Activated T-cell treated with anti-CD3 and anti-CD28 coated beads, Interleukin-2, amount 50 U/mL, for 72 hours (primary cell): ENCODE measurements around the gene HLA-B. TPM values are rescaled to one million over a fixed set of nuclear protein-coding genes. Genes with fewer than 3 reads are reported as not detected.

Experiments
- ATAC-seq, 2 donors: fragments of 150-1000 bp; cut with Tn5 transposase; replicated peaks in 1 of 2; 2 replicates each; pipeline ENCODE4 v1.10.0; 2021; ENCODE audit warnings: moderate library complexity in 2 of 2, mild to moderate bottlenecking in 1 of 2
- DNase-seq, 2 donors: peaks; one replicate each; pipeline ENCODE4 v3.0.0; 2021 to 2022; ENCODE audit warnings: mixed read lengths in 1 of 2
- H3K27ac Mint-ChIP-seq: one replicate; pipeline ENCODE4 v1.8.0; 2022; ENCODE audit warnings: mild to moderate bottlenecking, moderate library complexity, mixed read lengths
- H3K27me3 Mint-ChIP-seq: one replicate; pipeline ENCODE4 v1.8.0; 2022; ENCODE audit warnings: low read depth, mixed read lengths
- H3K36me3 Mint-ChIP-seq, 2 donors: one replicate each; pipeline ENCODE4 v1.8.0; 2022; ENCODE audit warnings: mixed read lengths in 2 of 2, mild to moderate bottlenecking in 1 of 2; ENCODE audit not compliant: insufficient read depth in 2 of 2
- H3K4me1 Mint-ChIP-seq: one replicate; pipeline ENCODE4 v1.8.0; 2022; ENCODE audit warnings: low read depth, mixed read lengths
- H3K4me3 Mint-ChIP-seq, 2 donors: one replicate each; pipeline ENCODE4 v1.8.0; 2022; ENCODE audit warnings: mild to moderate bottlenecking in 2 of 2, mixed read lengths in 2 of 2, moderate library complexity in 2 of 2
- H3K9me3 Mint-ChIP-seq, 2 donors: one replicate each; pipeline ENCODE4 v1.8.0; 2022; ENCODE audit warnings: mixed read lengths in 2 of 2
- total RNA-seq, 2 donors: library from RNA; stranded (reverse); gene quantifications; one replicate each; pipeline ENCODE4 v1.2.3, GENCODE V29; 2022

The HLA-B gene
- total RNA-seq, 2 donors from 2014 or later = 3,527 to 3,556 TPM

- H3K36me3 Mint-ChIP-seq = peaks cover 30 to 48% of the 10 kb centered on the region in 2 donors
- peaks cover 20 to 27% of the 10 kb centered on the region in 2 donors for H3K9me3 Mint-ChIP-seq
- DNase-seq = no peak
- no peak overlapping the region for H3K27ac Mint-ChIP-seq
- H3K4me1 Mint-ChIP-seq = no peaks in the 10 kb centered on the region
- no peak overlapping the region for H3K4me3 Mint-ChIP-seq
- ATAC-seq = no peak
- no peaks in the 10 kb centered on the region for H3K27me3 Mint-ChIP-seq
Observed at GRCh38 chr6:31340228-31340627, 16.8 kb downstream of the HLA-B start.

GRCh38 chr6:31339210-31339609, 17.8 kb downstream of the HLA-B start:
- Mint-ChIP-seq H3K4me3 (no peak overlapping the region), H3K4me1 (no peaks in the 10 kb centered on the region), H3K27ac (no peak overlapping the region), H3K36me3 (peaks cover 36 to 55% of the 10 kb centered on the region in 2 donors), H3K9me3 (peaks cover 26 to 33% of the 10 kb centered on the region in 2 donors), H3K27me3 (peaks cover 6% of the 10 kb centered on the region)
- no peak for DNase-seq
- no peak for ATAC-seq

GRCh38 chr6:31336896-31337496, 20.0 kb downstream of the HLA-B start:
- H3K27me3 Mint-ChIP-seq = peaks cover 6% of the 10 kb centered on the region
- H3K4me1 Mint-ChIP-seq = peaks cover 15% of the 10 kb centered on the region
- peaks cover 26 to 33% of the 10 kb centered on the region in 2 donors for H3K9me3 Mint-ChIP-seq
- no peak for ATAC-seq
- H3K27ac Mint-ChIP-seq = peak overlapping the region; percentile 23
- peaks cover 36 to 57% of the 10 kb centered on the region in 2 donors for H3K36me3 Mint-ChIP-seq
- H3K4me3 Mint-ChIP-seq = no peak overlapping the region
- DNase-seq = no peak

GRCh38 chr6:31332637-31333602, 24.1 kb downstream of the HLA-B start:
- Mint-ChIP-seq H3K9me3 (peaks cover 15 to 24% of the 10 kb centered on the region in 2 donors), H3K4me1 (peaks cover 15% of the 10 kb centered on the region), H3K4me3 (peak overlapping the region; percentile 11 to 66)

GRCh38 chr6:31328355-31328960, 28.5 kb downstream of the HLA-B start:
- Mint-ChIP-seq H3K27ac (no peak overlapping the region), H3K36me3 (peaks cover 15 to 29% of the 10 kb centered on the region in 2 donors), H3K4me1 (peaks cover 15% of the 10 kb centered on the region), H3K9me3 (peaks cover 8% of the 10 kb centered on the region in 2 donors), H3K4me3 (no peak overlapping the region), H3K27me3 (peaks cover 7% of the 10 kb centered on the region)
- DNase-seq (no peak), ATAC-seq (no peak)

More at GRCh38 chr6:31332637-31333602, 24.1 kb downstream of the HLA-B start:
- H3K36me3 Mint-ChIP-seq = peaks cover 31 to 47% of the 10 kb centered on the region in 2 donors
- DNase-seq = peak; percentile 45 to 59
- peaks cover 6% of the 10 kb centered on the region for H3K27me3 Mint-ChIP-seq
- peak; percentile 95 to 98 for ATAC-seq
- H3K27ac Mint-ChIP-seq = peak overlapping the region; percentile 91

- Mint-ChIP-seq H3K9me3 (peaks cover 0 to 8% of the 10 kb centered on the region in 2 donors), H3K27ac (no peak overlapping the region), H3K4me1 (no peaks in the 10 kb centered on the region), H3K36me3 (peaks cover 5 to 13% of the 10 kb centered on the region in 2 donors), H3K4me3 (no peak overlapping the region), H3K27me3 (peaks cover 48% of the 10 kb centered on the region)
- ATAC-seq (no peak), DNase-seq (no peak)
Observed at GRCh38 chr6:31321820-31322219, 35.2 kb downstream of the HLA-B start.

GRCh38 chr6:31321005-31321707, 35.8 kb downstream of the HLA-B start:
- ATAC-seq (no peak), DNase-seq (no peak)
- peaks cover 0 to 8% of the 10 kb centered on the region in 2 donors for H3K9me3 Mint-ChIP-seq
- peaks cover 5 to 12% of the 10 kb centered on the region in 2 donors for H3K36me3 Mint-ChIP-seq
- peaks cover 52% of the 10 kb centered on the region for H3K27me3 Mint-ChIP-seq
- no peaks in the 10 kb centered on the region for H3K4me1 Mint-ChIP-seq
- no peak overlapping the region for H3K4me3 Mint-ChIP-seq
- H3K27ac Mint-ChIP-seq = no peak overlapping the region

- H3K36me3 Mint-ChIP-seq = no peaks in the 10 kb centered on the region
- no peak for DNase-seq
- peaks cover 36% of the 10 kb centered on the region for H3K27me3 Mint-ChIP-seq
- no peaks in the 10 kb centered on the region for H3K4me1 Mint-ChIP-seq
- no peak overlapping the region for H3K27ac Mint-ChIP-seq
- H3K9me3 Mint-ChIP-seq = no peaks in the 10 kb centered on the region
- H3K4me3 Mint-ChIP-seq = no peak overlapping the region
- no peak for ATAC-seq
Observed at GRCh38 chr6:31317036-31317435, 39.9 kb downstream of the HLA-B start.

GRCh38 chr6:31309641-31310040, 47.3 kb downstream of the HLA-B start:
- no peaks in the 10 kb centered on the region for H3K9me3 Mint-ChIP-seq
- DNase-seq = no peak
- no peak overlapping the region for H3K27ac Mint-ChIP-seq
- no peaks in the 10 kb centered on the region for H3K36me3 Mint-ChIP-seq
- no peaks in the 10 kb centered on the region for H3K4me1 Mint-ChIP-seq
- peak overlapping the region; percentile 37 to 39 for H3K4me3 Mint-ChIP-seq
- H3K27me3 Mint-ChIP-seq = peaks cover 12% of the 10 kb centered on the region
- ATAC-seq = no peak

- DNase-seq (no peak), ATAC-seq (no peak)
- Mint-ChIP-seq H3K4me3 (peak overlapping the region in 1 of 2 donors; percentile 88), H3K9me3 (no peaks in the 10 kb centered on the region), H3K4me1 (no peaks in the 10 kb centered on the region), H3K27ac (no peak overlapping the region), H3K27me3 (peaks cover 12% of the 10 kb centered on the region), H3K36me3 (no peaks in the 10 kb centered on the region)
Observed at GRCh38 chr6:31308845-31309175, 48.2 kb downstream of the HLA-B start.

- peak overlapping the region; percentile 82 to 88 for H3K4me3 Mint-ChIP-seq
- no peaks in the 10 kb centered on the region for H3K36me3 Mint-ChIP-seq
- peaks cover 12% of the 10 kb centered on the region for H3K27me3 Mint-ChIP-seq
- DNase-seq (peak; percentile 49 to 69), ATAC-seq (peak; percentile 71 to 90)
- no peaks in the 10 kb centered on the region for H3K9me3 Mint-ChIP-seq
- no peaks in the 10 kb centered on the region for H3K4me1 Mint-ChIP-seq
- no peak overlapping the region for H3K27ac Mint-ChIP-seq
Observed at GRCh38 chr6:31308050-31308844, 48.7 kb downstream of the HLA-B start.

- Mint-ChIP-seq H3K4me1 (no peaks in the 10 kb centered on the region), H3K36me3 (no peaks in the 10 kb centered on the region), H3K9me3 (no peaks in the 10 kb centered on the region), H3K27ac (no peak overlapping the region), H3K4me3 (peak overlapping the region in 1 of 2 donors; percentile 88), H3K27me3 (peaks cover 12% of the 10 kb centered on the region)
- ATAC-seq (no peak), DNase-seq (no peak)
Observed at GRCh38 chr6:31307669-31308049, 49.3 kb downstream of the HLA-B start.
